ENCODE results near the gene ALDOA.

Gene ALDOA

GRCh38 chr16:30069611-30070462, 4.3 kb downstream of the ALDOA start:
- no peak for DNase-seq (ENCODE audit: low spot score)

DNA sequence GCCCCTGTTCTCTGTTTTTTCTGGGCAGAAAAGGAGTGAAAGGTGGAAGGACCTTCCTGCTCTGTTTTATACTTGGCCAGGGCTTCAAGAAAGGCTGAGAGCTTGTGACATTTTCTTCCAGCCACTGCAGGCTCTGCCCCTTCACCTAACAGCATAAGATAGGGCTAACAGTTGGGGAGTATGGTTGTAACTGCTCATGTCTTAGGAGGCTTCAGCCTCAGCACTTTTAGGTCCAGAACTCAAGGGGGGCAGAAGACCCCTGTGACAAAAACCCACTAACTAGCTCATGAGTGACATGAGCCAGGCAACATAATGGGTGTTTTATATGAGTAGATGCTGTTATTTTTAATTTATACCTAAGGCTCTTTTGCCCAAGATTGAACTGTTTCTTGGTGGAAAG, 4.9 kb downstream of the ALDOA start:
- no peak for DNase-seq (ENCODE audit: low spot score)

- DNase-seq (ENCODE audit: low spot score): peak; percentile 89
These were observed 10.1 kb downstream of the ALDOA start, which contains the start of gene PPP4C for GRCh38 chr16:30075503-30076275. Gene PPP4C (plus strand): TSS chr16:30075994. CDS start chr16:30076378, 384 bp downstream.

- no peak for DNase-seq (ENCODE audit: low spot score)
These were observed 10.8 kb downstream of the ALDOA start for GRCh38 chr16:30076276-30076791.

DNA sequence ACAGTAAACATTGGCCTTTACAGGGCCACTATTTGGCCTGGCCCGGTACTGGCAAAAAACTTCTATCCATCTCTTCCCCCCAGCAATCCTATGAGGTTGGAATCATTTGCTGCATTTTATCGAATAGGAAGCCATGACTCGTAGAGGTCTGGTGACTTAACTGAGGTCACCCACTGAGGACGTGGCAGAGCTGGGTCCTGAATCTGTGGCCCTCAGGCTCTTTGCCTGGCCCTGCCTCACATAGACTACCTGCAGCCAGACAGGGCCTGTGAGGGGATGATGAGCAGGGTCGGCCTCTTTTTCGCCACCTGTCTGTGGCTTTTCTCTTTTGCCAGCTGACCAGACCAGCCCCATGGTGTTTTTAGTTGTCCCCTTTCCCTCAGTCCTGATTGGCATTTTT, 12.1 kb downstream of the ALDOA start:
- DNase-seq (ENCODE audit: low spot score): no peak

DNA sequence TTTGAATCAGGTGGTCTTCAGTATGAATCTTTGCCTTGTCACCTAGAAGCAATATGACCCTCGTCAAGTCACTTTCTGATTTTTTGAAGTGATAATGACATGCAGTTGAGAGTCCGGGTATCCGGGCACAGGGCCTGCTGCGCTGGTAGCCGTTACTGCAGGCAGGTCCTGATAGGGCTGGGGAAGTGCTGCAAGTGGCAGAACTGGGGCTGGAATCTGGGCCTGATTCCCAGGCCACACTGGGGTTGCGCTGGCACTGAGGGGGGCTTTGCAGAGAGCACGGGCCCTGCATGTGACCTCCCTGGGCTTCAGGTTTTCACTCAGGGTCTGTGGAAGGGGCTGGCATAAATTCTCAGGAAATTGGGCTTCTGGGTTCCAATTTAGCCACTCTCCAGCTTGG, 13.2 kb downstream of the ALDOA start:
- no peak for DNase-seq (ENCODE audit: low spot score)

GRCh38 chr16:30079480-30079879, 13.9 kb downstream of the ALDOA start:
- no peak for DNase-seq (ENCODE audit: low spot score)

- no peak for DNase-seq (ENCODE audit: low spot score)
These were observed 17.1 kb downstream of the ALDOA start for GRCh38 chr16:30082545-30083090.

DNA sequence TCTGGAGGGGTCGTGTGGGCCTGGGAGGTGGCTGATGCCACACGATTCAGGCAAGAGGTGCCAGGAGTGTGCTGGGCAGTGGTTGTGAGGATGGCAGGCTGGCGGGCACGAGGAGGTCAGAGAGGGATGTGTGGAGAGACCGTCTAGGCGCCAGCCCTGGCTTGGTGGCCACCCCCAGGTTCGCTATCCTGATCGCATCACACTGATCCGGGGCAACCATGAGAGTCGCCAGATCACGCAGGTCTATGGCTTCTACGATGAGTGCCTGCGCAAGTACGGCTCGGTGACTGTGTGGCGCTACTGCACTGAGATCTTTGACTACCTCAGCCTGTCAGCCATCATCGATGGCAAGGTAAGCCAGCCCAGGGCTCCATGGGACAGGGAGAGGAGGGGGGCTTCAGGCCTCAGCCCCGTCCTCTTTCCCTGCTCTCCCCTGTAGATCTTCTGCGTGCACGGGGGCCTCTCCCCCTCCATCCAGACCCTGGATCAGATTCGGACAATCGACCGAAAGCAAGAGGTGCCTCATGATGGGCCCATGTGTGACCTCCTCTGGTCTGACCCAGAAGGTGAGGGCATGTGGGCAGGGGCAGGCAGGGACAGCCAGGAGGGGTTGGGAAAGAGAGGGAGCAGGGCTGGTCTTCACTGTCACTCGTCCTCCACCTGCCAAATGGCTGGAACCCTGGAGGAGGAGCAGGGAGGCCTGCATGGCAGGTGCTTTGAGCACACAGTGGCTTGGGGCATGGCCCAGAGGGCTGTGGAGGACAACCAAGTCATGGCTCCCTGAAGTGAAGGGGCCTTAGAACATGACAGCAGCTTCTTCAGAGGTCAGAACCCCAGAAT, 17.9 kb downstream of the ALDOA start:
- DNase-seq (ENCODE audit: low spot score): no peak

- no peak for DNase-seq (ENCODE audit: low spot score)
These were observed 18.7 kb downstream of the ALDOA start for GRCh38 chr16:30084096-30084815.

DNA sequence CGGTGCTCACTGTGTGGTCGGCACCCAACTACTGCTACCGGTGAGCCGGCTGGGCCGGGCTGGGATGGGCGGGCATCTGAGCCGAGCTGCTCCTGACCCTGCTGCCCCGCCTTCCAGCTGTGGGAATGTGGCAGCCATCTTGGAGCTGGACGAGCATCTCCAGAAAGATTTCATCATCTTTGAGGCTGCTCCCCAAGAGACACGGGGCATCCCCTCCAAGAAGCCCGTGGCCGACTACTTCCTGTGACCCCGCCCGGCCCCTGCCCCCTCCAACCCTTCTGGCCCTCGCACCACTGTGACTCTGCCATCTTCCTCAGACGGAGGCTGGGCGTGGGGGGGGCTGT, 19.2 kb downstream of the ALDOA start:
- no peak for DNase-seq (ENCODE audit: low spot score)

GRCh38 chr16:30085247-30085646, 19.7 kb downstream of the ALDOA start:
- DNase-seq (ENCODE audit: low spot score): no peak

GRCh38 chr16:30085820-30086219, 20.3 kb downstream of the ALDOA start:
- no peak for DNase-seq (ENCODE audit: low spot score)

DNA sequence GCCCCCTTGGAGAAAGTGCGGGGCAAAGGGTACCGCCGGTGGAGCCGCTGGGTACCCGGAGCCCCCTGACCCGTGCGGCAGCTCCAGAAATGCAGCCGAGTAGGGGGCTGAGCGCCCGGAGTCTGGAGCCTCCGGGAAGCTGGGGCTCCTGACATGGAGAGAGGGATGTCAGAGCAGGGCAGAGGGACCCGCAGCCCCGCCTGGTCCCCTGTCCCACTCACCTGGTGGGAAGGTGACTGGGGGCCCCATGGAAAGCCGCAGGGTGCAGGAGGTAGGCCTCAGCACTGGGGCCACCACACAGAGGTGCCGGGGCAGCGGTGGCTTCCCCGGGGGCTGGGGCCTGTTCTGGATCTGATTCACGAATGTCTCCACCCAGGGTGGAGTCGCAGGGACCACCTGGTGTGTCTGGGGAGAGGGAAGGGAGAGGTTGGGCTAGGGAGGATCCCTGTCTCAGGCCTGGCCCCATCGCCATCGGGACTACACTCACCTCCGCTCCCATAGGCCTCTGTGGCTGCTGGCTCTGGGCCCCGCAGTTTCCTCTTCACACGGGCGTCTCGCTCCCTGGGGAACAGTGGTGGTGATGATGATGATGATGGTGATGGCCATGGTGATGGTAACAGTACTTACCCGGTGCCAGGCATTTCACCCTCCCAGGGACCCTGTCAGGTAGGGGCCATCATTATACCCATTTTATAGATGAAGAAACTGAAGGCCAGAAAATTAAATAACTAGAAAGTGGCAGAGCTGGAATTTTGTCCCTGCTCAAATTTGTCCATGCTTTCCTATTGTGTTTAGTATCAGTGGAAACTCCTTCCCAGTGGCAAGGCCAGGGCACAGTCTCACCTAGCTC, 21.0 kb downstream of the ALDOA start:
- DNase-seq (ENCODE audit: low spot score): no peak

GRCh38 chr16:30087181-30087898, 21.8 kb downstream of the ALDOA start:
- no peak for DNase-seq (ENCODE audit: low spot score)

- DNase-seq (ENCODE audit: low spot score): no peak
These were observed 22.8 kb downstream of the ALDOA start for GRCh38 chr16:30088237-30088831.

GRCh38 chr16:30088832-30089624, 23.5 kb downstream of the ALDOA start:
- DNase-seq (ENCODE audit: low spot score): no peak

DNA sequence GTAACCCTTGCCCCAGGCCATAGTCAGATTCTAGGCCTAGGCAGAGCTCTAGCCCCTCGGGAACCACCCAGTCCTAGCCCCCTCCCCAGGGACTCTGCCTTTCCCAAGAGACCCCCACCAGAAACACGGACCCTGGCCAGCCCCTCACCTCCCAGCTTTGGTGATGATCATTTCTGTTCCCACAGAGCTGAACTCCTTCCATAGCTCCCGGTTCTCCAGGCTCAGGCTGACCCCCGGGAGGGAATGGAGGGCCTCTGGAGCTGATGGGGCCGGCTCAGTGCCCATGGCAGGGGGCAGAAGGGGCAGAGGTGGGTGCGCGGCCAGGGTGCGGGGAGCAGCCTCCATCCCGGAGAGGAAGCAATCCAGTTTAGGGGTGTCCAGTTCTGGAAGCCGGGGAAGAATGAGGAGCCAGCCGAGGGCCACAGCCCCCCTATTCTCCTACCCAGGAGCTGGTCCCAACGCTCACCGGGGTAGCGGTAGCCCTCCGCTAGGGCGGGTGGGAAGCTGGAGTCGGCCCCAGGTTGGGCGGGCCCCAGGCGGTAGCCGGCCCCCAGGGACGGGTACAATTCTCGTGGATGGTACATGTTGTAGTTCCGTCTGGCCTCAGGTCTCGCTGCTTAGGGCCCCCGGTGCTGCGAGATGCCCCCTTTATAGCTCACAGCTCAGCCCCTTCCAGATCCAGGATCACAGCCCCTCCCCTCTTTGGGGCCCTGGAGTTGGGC, 25.2 kb downstream of the ALDOA start:
- no peak for DNase-seq (ENCODE audit: low spot score)

Data from LoVo (cell line).